CD4-positive, alpha-beta T cell treated with Interleukin-6 at 100 ng/mL for 8 hours (primary cell): Measurements from ENCODE around the gene TBC1D3B.
A peak's percentile ranks its signal among the peaks of the same experiment; 100 is the strongest.
"Not testable (repeated sequence)": the region's sequence is repeated elsewhere in the genome, so short reads cannot be mapped to it uniquely, and the experiment has no call there.

Experiments used
- DNase-seq: peaks from one replicate; pipeline ENCODE4 v3.0.0-alpha.2; 2020; ENCODE audit warnings: mixed read lengths, low spot score

TBC1D3B gene

GRCh38 chr17:36201102-36201501 lies 24.7 kb upstream of the TBC1D3B start:
- not testable (repeated sequence) for DNase-seq

DNA sequence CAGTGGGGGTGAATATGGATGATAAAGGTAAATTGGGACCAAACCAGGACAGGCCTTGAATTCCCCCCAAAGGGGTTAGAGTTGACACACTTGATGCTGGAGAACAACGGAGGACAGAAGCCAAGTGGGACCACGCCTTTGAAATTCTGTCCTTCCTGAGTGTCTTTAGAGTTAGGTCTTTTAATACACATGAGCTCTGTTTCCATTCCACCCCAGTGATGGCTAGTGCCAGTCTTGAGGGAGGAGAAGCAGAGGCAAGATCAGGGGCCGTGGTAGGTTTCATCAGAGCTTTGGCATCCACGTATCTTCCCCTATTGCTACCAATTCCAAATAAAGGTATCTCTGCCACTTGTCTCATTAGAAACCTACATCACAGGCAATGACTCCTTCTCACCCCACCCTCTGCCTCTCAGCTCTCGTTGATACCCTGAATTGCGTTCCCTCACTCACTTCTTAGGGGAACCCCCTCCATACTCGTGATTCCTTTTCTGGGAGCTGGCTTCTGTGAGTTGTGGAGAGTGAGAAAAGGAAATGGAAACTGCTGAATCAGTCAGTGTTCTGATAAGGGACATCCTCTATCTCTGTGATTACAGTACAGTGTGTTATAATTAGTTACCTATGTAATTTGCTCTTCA lies 22.5 kb upstream of the TBC1D3B start:
- DNase-seq: no peak

- no peak for DNase-seq
These were observed 20.9 kb upstream of the TBC1D3B start for GRCh38 chr17:36197387-36197703.

GRCh38 chr17:36196131-36196486 lies 19.7 kb upstream of the TBC1D3B start:
- DNase-seq: no peak

- no peak for DNase-seq
These were observed 19.1 kb upstream of the TBC1D3B start for GRCh38 chr17:36195434-36196130.

GRCh38 chr17:36194832-36195433 lies 18.5 kb upstream of the TBC1D3B start:
- not testable (repeated sequence) for DNase-seq

DNA sequence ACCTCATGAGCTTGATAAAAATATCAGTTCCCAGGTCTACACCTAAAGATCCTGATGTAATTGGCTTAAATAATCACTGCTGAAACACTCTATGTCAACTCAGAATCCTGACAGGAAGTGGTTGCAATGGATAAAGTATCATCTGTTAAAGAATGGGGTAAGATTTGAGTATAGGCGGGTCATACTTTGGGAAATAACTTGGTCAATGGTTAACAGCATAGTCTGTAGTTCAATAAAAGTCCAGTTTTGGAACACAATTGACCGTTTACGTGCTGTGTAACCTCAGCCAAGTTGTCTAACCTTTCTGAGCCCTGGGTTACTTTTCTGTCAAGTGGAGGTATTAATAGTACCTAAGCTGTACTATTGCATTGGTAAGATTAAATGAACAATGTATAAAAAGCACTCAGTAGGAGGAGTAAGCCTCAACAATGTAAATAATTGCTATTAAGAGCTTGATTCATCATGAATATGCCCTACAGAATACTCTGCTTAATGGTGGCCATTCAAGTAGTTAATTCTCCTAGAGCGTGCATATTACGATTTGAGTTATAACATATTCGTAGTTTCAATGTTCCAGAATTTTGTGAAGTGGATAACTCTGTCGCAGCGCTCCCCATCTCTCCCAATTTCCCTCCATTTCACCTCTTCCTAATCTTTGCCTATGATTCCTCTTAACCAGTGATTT lies 17.9 kb upstream of the TBC1D3B start:
- not testable (repeated sequence) for DNase-seq

GRCh38 chr17:36193216-36193775 lies 16.9 kb upstream of the TBC1D3B start:
- DNase-seq: no peak

DNA sequence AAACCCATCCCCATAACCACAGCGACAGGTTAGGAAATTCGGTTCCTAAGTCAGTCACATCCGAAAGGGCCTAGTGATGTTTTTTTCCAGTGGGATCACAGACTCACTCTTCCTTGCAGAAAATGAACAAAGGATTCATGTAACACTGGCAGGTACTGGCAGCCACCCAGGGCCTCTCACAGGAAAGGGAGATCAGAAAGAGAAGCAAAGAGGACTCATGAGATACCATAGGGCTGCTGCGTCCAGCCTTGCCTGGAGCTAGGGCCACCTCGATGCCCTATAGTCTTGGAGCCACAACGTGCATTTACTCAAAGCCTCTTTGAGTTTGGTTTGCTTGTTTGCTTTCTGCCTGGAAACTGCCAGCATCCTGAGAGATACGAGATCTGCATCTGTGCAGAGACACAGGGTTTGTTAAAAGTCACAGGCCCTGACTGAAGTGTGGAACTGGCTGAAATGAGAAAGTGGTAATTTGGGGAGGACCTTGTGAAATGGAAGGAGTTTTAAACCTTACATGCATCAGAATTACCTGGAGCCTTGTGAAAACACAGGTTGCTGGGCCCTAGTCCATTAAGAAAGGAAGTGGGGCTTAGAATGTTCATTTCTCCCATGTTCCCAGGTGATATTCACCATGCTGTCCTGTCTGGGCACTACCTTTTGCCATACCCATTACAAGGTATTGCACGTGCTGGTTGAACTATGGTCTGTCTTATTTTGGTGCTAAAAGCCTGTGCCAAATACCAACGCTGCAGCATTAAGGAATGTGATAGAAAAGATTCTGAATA lies 14.3 kb upstream of the TBC1D3B start:
- not testable (repeated sequence) for DNase-seq

DNA sequence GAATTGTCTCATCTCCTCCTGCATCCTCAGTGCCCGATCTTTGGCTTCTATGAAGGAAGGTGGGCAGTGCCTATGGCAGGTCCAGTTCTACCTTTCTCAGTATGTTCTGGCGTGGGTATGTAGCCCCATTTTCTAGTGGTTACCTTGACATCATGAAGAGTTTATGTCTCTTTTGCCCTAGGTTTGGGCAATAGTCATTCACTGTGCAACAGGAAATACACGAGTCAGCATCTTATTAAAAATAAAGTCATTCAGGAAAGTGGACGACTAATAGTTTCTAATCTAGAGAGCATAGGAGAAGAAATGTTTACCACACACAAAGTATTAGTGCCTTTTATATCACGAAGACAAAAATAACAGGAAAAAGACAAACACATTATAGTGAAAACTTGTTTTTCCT lies 13.6 kb upstream of the TBC1D3B start:
- DNase-seq: not testable (repeated sequence)

GRCh38 chr17:36188891-36189306 lies 12.5 kb upstream of the TBC1D3B start:
- DNase-seq: peak; percentile 37

DNA sequence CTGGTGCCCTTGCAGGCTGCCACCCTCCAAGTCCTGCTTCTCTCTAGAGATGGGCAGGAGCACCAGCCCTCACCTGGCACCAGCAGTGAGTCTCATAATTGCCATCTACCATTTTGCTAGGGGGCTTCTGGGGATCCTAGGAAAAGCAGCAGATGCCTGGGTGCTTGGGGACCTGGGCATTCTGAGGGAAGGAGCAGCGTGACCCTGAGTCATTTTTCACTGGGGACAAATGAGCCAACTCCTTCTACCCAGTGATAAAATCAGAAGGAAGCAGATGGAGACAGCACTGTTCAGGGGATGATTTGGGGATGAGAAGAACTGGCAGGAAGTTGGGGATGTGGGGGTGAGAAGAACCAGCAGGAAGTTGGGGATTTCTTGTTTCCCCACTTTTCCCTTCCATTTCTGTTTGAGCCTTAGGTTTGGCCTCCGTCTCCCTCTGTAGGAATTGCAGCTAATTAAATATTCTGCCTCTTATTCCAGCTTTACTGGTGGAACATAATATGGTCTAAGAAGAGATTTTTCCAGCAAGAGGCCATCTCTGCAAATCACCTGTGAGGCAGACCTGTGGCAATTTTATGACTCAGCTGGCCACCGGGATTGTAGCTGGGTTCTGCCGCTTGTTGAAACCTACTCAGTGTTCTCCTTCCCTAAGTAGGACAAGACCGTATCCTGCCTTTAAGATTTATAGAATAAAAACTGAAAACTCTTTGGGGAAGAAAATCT lies 11.7 kb upstream of the TBC1D3B start:
- not testable (repeated sequence) for DNase-seq

GRCh38 chr17:36186810-36187763 lies 10.7 kb upstream of the TBC1D3B start:
- DNase-seq: not testable (repeated sequence)

GRCh38 chr17:36185416-36185815 lies 9.0 kb upstream of the TBC1D3B start:
- DNase-seq: no peak

GRCh38 chr17:36184023-36184765 lies 7.8 kb upstream of the TBC1D3B start:
- no peak for DNase-seq

DNA sequence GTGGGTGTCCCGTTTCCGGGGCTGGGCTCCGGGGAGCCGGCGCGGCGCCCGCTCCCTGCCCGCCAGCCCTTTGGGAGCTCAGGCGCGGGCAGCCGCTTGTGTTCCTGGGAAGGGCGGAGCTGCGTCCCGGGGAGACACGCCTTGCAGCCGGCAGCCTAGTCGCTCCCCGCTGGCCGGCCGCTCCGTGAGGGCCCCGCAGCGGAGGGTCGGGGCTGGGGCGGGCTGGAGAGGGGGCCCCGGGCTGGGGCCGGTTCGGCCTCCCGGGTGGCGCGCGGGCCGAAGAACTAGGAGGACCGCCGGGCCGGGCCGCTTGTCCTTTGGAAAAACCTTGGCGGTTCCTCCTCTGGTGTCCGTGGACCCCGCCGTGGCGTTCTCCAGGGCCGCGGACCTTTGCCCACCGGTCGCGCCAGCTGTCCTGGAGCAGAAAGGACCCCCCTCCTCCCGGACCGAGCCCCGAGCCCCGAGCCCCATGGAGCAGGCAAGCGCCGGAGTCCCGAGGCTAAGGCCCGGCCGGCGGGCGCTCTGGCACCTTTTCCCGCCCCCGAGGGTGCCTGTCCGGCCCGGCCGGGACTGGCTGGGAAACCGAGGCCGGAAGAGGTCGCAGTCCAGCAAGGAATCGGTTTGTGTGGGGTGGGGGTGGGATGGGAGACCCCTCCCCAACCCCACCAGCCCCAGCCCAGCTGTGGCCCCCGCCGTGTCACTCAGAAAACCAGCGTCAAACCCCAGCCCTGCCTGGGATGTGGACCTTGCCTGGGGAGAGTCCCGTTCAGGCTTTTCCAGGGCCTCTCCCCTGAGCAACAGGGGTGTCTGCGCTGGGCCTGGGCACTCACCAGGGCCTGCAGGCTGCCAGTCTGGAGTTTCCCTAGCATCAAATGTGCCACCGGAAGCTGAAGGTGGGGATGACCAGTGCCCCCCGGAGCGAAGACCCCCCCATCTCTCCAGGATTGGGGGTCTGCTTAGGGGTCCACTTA lies 6.8 kb upstream of the TBC1D3B start:
- DNase-seq: no peak

- DNase-seq: no peak
These were observed 6.0 kb upstream of the TBC1D3B start for GRCh38 chr17:36182176-36183000.
